HCEC 1CT (cell line): ENCODE results near the gene TSC22D3.

ENCODE experiments used
- DNase-seq: peaks from one replicate; pipeline ENCODE4 v3.0.0-alpha.2; 2017

The TSC22D3 gene

DNA sequence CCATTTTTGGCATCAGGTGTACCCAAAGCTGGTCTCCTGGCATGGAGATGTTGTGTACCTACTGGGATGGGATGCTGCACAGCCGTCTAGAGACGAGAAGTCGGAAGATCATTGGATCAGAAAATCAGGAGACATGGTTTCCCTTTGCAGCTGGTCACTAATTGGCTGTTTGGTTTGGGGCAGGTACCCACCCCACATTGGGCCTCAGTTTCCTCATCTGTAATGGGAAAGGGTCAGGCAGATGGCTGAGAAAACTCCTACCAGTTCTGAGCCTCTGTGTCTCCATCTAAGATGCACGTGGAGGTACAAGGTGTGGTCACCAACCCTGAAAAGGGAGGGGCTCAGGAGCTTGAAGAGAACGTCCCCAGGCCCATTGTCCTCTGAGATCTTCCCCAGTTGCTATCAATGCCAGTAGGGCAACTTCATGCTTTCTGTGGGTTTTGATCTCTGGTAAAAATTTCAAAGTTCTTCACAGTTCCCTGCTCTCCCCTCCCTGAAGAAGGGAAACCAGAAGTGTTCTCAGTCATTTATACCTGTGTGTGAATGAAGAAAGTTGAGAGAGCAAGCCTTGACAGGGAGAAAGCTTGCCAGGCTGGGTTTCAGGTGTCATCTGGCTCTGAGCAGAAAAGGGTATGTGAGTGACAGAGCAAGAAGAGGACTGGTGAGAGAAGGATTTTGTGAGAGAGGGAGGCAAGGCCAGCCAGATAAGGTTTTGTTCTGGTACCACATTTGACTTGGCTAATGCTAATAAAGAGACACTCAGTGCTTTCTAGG, 15.1 kb downstream of the TSC22D3 start:
- no peak for DNase-seq

DNA sequence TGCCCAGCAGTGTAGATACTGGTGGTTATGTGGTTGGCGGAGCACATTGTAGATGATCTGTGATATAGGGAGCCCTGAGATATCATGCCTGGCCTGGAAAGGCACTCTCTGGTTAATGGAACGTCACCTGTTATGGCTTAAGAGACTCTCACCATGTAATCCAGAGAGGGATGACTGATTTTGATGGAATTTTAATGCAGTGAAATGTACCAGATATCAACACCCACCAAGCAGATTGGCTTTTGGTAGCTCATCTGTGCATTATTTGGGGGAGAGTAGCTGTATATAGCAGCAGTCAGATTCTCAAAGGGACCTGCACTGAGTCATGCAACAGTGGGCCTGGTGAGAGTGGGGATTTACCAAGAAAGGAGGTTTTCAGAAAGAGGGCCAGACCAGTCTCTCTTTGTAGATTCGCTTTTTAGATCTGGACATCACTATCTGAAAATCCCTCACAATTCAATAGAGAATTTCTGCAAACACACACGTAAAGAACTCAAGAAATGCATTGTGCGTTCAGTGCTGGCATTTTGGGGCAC, 17.3 kb downstream of the TSC22D3 start:
- DNase-seq: no peak

DNA sequence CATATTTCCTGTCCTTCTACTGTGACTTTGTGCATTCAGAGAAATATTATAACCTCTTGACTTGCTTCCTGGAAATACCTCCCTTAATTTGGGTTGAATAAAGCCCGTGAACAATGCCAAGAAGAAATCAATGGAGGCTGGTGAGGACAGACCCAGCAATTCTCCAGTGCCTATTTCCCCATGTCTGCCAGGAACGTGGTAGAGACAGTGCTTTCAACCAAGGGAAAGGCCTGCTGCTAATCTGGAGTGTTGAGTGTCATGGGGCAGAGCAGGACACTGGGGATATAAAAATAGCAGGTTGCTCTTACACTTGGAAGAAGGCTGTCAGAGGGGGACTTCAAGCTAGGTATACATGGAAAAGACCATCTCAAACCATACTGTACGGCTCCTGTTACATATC, 19.9 kb downstream of the TSC22D3 start:
- no peak for DNase-seq

DNA sequence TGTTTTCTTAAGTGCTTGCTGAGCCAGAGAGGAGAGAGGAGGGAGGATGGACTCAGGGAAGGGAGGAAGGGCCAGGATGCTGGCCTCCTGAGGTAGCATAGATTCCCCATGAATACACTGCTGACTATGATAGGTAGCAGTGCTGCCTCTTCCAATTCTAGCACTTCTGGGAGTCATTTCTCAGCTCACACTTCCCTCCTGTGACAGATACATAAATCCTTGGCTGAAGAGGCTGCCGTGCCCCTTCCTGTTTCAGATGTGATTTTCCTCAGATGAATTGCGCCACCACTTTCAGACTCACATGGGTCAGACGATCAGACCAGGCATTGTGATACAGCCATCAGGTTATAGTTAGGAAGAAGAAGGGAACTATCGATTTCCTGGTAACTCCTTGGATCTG, 22.4 kb downstream of the TSC22D3 start:
- peak; percentile 7 for DNase-seq

DNA sequence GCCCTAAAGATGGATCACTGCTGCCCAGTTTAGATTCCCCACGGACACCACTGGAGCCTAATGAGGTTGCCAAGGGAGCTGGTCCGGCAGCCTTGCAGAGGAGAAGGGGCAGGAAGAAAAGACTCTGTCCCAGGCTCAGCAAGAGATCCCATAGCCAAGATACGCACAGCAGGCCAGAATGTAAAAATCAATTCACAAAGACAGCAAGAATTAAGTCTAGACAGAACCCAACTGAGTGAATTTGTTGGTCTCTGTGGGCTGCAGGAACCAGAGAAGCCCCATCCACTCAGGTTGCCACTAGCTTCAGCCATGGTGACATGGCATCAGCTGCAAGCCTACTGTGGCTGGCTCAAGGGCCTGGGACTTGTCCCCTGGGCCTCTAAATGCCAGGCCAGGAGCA, 22.9 kb downstream of the TSC22D3 start:
- no peak for DNase-seq

DNA sequence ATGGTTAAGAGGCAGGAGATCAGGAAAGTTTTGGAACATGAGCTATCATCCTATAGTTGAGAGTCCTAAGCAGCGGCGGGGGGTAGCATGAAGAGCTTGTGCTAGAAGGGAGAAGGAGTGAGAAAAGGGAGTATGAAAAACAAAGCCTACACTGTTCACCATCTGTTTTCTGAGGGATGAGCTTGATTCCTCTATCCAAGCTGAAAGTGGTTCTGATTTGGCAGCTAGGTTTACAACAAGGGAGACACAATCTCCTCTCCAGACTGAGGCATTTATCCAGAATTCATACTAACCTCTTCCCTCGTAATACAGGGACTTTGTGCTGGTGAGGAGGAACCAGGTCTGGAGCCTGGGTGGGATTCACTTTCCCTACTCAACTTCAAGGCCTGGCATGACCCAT, 23.5 kb downstream of the TSC22D3 start:
- DNase-seq: no peak

DNA sequence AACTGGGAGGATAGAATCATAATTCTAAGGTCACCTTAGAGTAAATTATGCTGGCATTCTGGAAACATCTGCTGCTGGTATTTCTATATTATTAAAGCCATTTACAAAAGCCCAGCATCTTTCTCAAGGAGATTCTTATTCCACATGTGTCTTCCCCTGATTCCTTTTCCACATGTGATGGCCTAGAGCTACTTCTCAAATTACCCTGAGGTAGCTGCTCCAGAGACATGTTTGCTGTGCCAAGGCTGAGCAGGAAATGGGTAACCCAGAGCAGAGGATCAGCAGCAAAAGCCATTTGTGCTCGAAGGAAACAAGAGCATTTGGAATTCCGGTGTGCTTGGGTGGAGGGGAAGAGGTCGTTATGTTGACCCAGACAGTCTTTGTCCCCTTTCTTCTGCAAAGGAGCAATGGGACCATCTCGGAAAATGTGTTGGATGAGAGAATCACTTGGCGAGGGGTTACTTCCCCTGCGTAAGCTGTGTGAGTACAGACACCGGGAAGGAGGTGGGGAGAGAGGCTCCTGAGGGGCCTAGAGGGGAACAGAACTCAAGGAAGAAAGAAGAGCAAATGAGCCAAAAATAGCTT, 24.6 kb downstream of the TSC22D3 start:
- DNase-seq: no peak

DNA sequence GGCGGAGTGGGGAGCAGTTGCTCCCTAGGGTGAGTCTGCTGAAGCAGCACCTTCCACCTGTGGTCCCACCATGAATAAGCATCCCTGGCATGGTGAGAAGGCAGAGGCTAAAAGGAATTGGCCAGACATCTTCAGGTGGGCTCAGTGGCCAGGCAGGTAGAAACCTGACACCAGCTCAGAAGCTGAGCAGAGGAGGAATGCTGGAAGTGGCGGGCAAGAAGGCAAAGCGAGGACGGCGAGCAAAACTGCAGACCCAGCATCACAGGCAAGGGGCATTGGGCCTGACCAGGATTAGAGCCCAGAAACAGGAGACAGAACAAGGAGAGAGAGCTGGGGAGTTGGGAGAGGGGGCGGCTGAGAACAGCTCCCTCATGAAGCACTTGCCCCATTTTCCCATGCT, 25.3 kb downstream of the TSC22D3 start:
- no peak for DNase-seq

DNA sequence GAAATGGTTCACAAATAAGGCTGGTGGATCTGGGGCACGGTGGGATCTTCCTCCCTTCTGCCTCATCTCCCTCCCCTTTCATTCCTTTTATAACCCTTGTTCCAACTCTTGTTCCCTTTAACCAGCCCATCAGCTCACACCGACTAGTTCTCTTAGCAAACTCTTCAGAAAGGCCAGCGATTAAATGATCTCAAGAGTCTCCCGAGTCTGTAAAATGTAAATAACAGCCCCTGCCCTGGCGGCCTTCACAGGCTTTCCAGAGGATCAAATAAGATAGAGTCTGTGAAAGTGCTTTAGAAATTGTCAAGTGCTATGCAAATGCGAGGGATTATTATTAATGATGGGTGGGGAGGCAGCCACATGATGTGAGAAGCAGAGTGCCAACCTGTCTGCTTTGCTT, 27.1 kb downstream of the TSC22D3 start:
- DNase-seq: no peak

DNA sequence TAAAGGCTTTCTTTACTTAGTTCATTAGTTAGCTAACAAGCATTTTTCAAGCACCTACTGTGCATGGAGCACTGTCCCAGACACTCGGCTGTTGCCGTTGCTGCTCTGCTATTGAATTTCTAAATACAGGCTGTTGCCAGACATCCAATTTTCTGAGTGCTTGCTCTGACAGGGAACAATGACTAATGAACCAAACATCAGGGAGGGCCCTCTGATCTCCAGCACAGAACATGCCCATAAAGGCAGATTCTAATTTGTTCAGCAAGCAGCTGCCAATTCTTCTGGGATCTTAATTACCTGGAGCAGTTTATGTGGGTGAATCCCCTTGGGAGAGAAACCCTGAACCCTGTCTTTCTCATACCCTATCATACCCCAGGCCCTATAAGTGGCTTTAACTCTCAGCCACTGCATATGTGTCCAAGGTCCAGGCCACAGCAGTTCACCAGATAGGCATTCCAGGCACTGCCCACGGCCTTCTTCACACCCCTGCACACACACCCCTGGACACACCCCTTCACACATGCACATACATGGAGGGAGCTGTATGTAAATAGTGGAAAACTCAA, 27.9 kb downstream of the TSC22D3 start:
- DNase-seq: peak; percentile 67

DNA sequence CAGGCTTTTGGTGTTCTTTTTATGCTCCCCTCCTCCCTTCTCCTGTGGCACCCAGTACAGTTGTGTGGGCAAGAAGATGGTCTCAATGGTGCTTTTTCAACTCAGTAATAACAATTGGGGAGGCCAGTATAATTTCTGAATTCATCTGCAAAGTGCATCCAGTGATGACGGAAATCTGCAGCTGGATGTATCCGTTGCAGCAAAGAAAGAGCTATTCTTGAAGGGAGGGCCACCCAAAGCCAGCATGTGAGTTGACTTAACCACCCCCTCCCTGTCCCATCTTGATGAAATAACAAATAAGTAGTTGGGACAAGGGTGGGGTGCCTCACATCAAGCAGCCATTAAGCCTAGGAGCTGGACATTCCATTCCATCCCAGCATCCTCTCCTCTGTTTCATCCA, 30.7 kb downstream of the TSC22D3 start:
- no peak for DNase-seq

DNA sequence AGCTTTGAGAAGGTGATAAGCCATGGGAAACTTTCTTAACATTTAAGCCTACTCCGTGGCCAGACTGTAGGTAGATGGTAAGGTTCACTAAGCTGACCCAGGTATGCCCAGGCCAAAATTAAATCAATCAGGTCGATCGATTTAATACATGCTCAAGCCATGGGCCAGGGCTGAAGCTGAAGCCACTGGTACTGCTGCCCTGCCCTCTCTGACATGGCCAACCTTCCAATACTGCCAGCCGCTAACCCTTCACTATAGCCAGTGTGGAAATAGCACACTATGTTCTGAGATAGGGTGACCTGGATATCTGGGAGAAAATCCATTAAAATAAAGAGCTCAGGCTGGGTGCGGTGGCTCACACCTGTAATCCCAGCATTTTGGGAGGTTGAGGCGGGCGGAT, 31.6 kb downstream of the TSC22D3 start:
- no peak for DNase-seq

DNA sequence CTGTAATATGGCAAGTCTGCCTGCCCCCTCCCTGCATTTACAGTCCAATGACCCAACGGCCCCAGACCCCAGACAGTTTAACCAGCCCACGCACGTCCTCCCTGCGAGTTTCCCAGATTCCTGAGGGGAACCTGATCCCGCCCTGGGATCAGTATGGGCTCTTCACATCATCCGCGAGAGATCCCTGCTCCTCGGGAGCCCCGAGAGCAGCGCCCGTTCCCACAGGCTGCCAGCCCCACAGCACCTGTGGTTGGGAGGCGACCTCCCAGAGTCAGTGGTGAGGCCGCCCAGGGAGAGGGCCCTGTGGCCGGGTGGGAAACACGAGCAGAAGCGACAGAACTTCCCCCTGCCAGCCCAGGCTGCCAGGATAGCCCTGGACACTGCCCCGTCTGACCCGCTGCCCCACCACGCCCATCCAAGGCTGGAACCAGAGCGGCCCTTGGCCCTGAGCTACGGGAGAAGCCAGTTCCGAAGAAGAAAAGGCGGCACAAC, 32.8 kb downstream of the TSC22D3 start:
- DNase-seq: no peak

DNA sequence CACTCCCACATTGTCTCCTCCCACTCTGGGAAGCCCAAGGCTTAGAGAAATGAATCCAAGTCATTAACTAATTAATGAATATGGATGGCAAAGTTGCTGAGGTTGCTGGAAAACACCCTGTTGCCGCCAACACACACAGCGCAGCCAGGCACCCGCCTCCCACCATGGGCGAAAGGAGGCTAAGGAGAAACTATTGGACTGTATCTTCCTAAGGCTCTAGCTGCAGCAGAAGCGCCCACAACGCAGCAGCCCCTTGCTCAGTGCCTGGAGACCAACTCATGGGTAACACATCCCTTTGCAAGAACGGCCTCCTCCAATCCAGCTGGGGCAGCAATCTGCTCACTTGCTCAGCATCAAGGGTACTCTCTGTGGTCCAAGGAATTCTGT, 34.2 kb downstream of the TSC22D3 start:
- no peak for DNase-seq

DNA sequence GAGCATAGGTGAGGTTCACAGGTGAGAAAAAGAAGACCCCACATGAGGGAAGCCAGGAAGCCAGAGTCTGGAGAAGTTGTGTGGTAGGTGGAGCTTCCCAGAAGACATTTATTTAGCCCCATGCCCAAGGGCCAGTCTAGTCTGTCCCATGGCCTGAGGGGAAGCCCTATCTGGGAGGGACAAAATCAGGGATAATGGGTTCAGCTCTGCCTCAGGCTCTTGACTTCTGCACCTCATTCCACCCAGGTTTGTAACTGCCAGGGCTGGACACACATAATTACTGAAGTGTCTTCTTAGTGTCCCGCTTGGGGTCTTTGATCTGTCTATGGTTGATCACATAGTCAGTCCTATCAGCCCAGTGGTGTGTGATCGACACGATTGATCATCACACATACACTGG, 36.0 kb downstream of the TSC22D3 start:
- DNase-seq: no peak

DNA sequence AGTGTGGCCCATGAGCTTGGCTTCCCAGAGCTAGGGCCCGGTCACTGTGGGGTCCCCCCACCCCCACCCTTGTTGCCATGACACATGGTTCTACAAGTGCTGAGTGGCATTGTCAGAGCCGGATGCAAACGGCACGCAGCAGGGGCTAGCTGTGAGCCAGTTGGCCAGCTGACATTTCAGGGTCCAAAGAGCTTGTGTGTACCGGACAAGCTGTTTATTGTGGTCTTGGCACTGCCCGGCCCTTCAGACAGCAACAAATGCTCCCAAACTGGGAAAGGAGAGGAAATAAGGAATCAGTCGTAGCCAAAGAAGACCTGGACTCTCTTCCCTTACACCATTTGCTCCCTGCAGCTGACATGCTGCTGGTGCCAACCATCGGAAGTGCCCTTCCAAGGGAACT, 36.8 kb downstream of the TSC22D3 start:
- DNase-seq: no peak

DNA sequence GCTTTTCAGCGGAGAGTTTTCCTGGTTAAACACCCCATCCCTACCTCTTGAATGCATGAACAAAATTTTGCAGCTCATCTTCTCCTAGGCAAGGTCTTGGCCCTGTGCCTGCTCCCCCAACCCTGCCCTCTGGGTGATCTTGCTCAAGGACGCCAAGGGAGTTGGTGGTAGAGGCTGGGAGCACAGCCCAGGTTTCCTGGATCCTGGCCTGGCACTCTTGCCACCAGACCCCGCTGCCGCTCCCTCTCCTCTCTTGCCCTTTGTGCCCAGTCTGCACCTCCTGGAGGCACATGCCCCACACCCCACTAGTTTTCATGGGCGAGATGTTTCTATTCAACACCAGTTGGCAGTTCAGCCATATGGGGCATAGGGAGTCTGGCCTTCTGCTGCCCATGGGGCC, 37.3 kb downstream of the TSC22D3 start:
- DNase-seq: no peak

DNA sequence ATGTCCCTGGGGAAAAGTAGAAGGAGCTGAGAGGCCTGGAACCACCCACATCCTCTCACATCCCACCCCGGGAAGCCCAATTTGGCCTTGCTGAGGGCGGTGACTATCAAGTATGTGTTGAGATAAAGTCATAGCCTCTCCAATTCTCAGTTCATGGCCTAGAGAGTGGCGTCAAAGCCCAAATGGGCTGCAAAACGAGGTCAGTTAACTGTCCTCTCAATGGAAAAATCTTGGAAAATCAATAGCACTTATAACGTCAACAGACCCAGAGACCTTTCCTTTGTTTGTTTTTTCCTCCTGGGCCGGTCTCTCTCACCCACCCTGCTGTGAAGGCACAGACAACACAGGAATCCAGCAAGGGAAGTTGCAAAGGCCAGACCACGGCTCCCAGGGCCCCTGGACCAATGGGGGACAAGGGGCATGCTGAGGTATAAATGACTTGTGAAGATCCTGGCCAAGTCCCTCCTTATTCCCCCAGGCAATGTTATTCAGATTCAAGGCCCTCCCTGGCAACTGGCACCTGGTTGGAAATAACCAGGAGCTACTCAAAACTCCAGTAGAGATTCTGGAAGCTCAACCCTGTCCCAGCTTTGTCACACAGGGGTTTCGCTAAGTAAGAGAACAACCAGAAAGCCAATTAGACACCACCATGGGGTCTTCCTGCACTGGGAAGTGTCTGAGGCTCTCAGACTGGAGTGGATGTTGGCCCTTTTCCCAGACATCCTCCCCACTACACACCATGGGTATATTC, 38.6 kb downstream of the TSC22D3 start:
- no peak for DNase-seq

DNA sequence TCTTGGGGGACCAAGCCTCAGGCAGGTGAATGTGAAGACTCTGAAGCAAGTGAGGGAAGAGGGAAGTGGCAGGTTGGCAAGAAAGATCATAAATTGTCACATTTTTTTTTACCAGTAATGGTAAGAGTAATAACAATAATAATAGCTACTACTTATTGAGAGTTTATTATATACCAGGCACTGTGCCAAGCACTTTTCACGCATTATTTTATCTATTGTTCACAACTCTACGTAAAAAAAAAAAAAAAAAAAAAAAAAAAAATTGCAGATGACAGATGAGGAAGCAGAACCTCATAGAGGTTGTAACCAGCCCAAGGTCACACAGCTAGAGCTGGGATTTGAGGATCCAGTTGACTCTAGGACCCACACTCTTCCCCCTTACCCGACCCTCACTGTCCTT, 40.9 kb downstream of the TSC22D3 start:
- no peak for DNase-seq

DNA sequence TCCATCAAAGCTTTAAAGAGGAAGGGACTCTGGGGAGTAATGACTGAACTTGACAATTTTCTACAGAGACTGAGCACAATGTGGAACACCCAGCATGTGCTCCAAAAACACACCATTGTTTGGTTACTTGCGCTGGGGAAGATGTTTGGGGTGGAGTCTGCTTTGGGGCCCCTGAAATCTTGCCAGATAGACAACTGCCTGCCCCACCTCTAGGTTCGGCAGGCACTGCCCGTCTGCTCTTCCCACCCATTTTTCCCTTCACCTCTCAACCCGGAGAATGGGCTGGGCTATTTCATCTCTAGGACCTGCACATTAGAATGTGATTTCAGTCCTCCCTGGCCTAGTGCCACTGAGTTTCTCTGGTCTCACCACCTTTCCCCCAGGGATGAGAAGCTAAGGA, 41.9 kb downstream of the TSC22D3 start:
- no peak for DNase-seq

DNA sequence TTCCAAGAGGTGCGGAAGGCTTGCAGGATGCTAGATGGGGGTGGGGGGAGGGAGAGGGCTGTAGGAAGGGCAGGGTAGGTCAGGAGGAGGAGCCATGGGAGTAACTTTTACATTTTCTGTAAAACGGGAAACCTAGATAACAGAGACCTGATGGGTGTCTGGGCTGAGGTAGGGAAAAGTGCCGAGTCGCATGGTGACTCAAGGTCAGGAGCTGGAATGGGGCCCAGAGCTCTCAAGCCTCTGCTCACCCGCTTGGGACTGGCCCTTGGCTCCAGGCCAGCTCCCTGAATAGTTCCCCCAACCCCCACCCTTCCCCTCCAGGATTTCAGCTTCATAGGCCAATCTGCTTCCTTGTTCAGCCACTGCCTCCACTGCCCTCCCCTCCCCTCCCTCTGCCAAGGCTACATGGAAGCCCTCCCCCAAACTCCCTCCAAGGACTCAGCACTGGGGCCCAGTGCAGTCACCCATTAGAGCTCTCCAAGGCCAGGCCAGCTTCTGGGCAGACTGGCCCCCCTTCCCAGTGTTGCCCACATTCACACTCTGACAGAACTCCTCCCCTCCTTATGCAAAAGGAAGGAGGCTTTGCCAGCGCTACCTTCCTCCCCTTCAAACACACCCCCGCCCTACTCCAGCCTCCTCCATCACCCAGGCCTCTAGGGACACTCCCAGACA, 43.6 kb downstream of the TSC22D3 start:
- peak; percentile 80 for DNase-seq

DNA sequence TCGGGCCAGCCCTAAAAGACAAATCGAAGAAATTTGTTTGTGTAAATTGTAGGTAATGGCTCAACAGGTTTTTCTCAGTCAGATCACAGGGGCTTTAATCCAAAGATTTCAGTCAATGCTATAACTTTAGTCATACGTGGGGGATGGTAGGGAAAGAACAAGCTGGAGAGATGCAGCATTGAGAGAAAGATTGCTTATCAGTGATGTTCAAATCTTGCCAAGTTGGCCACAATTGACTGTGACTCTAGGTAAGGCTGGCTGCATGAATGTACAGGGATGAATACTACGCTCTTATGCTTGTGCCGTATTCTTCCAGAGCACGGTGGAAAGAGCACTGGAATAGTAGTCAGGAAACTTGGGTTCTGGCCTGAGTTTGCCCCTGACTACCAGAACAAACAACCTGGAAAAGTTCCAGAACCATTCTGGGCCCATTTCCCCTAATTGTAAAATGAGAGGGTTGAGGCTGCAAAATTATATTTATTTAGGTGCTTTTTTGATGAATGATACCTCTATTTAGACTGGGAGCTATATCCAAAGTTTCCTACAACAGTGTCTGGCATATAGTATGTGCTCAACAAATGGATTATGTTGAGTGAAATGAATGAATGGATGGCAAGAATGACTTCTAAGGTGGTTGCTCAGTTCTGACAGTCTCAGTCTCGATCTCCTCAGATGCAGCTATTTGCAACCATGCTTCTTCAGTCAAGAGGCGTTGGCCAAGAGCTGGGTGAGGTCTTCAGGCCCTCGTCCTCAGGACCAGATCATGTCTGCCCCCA, 44.4 kb downstream of the TSC22D3 start:
- peak; percentile 12 for DNase-seq
